NB4 (cell line): ENCODE results near the gene RCAN2.

Experiments
- CTCF ChIP-seq: IDR thresholded peaks from one replicate; pipeline ENCODE4 v1.5.1; 2012; ENCODE audit warnings: low read depth, low read length
- MAX ChIP-seq: IDR thresholded peaks from 2 replicates; pipeline ENCODE4 v1.6.1; 2011; ENCODE audit warnings: low read depth, low read length

GRCh38 chr6:46440141-46440540, 51.1 kb downstream of the RCAN2 start:
- TF ChIP-seq CTCF (no peak), MAX (no peak)
